ENCODE results near the gene ACBD4. TPM values are rescaled to one million over a fixed set of nuclear protein-coding genes. Genes with fewer than 3 reads are reported as not detected.
A peak's percentile ranks its signal among the peaks of the same experiment; 100 is the strongest.

ACBD4 gene
- total and polyA plus RNA-seq, 2 of the 13 experiments (the other 11 are each of a cell fraction or from before 2014, with no cell fraction given) = 16.1 to 26.9 TPM

DNA sequence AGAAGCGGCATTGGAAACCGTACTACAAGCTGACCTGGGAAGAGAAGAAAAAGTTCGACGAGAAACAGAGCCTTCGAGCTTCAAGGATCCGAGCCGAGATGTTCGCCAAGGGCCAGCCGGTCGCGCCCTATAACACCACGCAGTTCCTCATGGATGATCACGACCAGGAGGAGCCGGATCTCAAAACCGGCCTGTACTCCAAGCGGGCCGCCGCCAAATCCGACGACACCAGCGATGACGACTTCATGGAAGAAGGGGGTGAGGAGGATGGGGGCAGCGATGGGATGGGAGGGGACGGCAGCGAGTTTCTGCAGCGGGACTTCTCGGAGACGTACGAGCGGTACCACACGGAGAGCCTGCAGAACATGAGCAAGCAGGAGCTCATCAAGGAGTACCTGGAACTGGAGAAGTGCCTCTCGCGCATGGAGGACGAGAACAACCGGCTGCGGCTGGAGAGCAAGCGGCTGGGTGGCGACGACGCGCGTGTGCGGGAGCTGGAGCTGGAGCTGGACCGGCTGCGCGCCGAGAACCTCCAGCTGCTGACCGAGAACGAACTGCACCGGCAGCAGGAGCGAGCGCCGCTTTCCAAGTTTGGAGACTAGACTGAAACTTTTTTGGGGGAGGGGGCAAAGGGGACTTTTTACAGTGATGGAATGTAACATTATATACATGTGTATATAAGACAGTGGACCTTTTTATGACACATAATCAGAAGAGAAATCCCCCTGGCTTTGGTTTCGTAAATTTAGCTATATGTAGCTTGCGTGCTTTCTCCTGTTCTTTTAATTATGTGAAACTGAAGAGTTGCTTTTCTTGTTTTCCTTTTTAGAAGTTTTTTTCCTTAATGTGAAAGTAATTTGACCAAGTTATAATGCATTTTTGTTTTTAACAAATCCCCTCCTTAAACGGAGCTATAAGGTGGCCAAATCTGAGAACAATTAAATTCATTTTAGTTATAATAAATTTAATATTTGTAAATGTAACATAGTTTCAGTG lies 14.5 kb downstream of the ACBD4 start (continued):
- TF ChIP-seq, protein P1, sequence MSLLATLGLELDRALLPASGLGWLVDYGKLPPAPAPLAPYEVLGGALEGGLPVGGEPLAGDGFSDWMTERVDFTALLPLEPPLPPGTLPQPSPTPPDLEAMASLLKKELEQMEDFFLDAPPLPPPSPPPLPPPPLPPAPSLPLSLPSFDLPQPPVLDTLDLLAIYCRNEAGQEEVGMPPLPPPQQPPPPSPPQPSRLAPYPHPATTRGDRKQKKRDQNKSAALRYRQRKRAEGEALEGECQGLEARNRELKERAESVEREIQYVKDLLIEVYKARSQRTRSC (CRISPR knock-in tag; IDR thresholded peaks at IDR 0.05; ENCODE audit: low read depth) = 0 out of 2 replicates have a peak, but pooled peaks have one; percentile 10
- TF ChIP-seq RBFOX2 (IDR thresholded peaks at IDR 0.05; ENCODE audit: low read depth, low read length) = peak; percentile 49; the same call in 1 of the 2 replicates
- TF ChIP-seq TAF1 (CRISPR knock-in tag; IDR thresholded peaks at IDR 0.05) = no peak; the same call in 1 of the 2 replicates
- no peak for TF ChIP-seq NR3C1 (CRISPR knock-in tag; IDR thresholded peaks at IDR 0.05)
- 0 out of 2 replicates have a peak, but pooled peaks have one; percentile 4 for TF ChIP-seq EED (CRISPR knock-in tag; IDR thresholded peaks at IDR 0.05)
- no peak for TF ChIP-seq ZNF576 (CRISPR knock-in tag; IDR thresholded peaks at IDR 0.05)
- TF ChIP-seq ZNF672 (CRISPR knock-in tag; IDR thresholded peaks at IDR 0.05) = 0 out of 2 replicates have a peak, but pooled peaks have one; percentile 34
- no peak for TF ChIP-seq ZSCAN30 (CRISPR knock-in tag; IDR thresholded peaks at IDR 0.05)
- TF ChIP-seq ETV6 (CRISPR knock-in tag; conservative IDR thresholded peaks at IDR 0.05) = no peak; the same call in 1 of the 2 replicates
- no peak for TF ChIP-seq SIX1 (CRISPR knock-in tag; IDR thresholded peaks at IDR 0.05; ENCODE audit: borderline replicate concordance)
- TF ChIP-seq KLF12 (CRISPR knock-in tag; IDR thresholded peaks at IDR 0.05; ENCODE audit: borderline replicate concordance) = 0 out of 2 replicates have a peak, but pooled peaks have one; percentile 43
- no peak for TF ChIP-seq HMGA1 (CRISPR knock-in tag; conservative IDR thresholded peaks at IDR 0.05)
- no peak for TF ChIP-seq ZBTB42 (CRISPR knock-in tag; IDR thresholded peaks at IDR 0.05)
- TF ChIP-seq FOSL2 (CRISPR knock-in tag; IDR thresholded peaks at IDR 0.05) = 0 out of 2 replicates have a peak, but pooled peaks have one; percentile 2
- TF ChIP-seq HOXA3 (CRISPR knock-in tag; IDR thresholded peaks at IDR 0.05) = peak; percentile 31; the same call in 1 of the 2 replicates
- peak; percentile 20 for TF ChIP-seq MXD4 (CRISPR knock-in tag; IDR thresholded peaks at IDR 0.05)
- no peak for TF ChIP-seq TERF1 (CRISPR knock-in tag; IDR thresholded peaks at IDR 0.05)
- no peak for TF ChIP-seq HINFP (CRISPR knock-in tag; IDR thresholded peaks at IDR 0.05; ENCODE audit: low read depth)
- TF ChIP-seq, protein P2, sequence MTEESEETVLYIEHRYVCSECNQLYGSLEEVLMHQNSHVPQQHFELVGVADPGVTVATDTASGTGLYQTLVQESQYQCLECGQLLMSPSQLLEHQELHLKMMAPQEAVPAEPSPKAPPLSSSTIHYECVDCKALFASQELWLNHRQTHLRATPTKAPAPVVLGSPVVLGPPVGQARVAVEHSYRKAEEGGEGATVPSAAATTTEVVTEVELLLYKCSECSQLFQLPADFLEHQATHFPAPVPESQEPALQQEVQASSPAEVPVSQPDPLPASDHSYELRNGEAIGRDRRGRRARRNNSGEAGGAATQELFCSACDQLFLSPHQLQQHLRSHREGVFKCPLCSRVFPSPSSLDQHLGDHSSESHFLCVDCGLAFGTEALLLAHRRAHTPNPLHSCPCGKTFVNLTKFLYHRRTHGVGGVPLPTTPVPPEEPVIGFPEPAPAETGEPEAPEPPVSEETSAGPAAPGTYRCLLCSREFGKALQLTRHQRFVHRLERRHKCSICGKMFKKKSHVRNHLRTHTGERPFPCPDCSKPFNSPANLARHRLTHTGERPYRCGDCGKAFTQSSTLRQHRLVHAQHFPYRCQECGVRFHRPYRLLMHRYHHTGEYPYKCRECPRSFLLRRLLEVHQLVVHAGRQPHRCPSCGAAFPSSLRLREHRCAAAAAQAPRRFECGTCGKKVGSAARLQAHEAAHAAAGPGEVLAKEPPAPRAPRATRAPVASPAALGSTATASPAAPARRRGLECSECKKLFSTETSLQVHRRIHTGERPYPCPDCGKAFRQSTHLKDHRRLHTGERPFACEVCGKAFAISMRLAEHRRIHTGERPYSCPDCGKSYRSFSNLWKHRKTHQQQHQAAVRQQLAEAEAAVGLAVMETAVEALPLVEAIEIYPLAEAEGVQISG (CRISPR knock-in tag; IDR thresholded peaks at IDR 0.05) = 0 out of 2 replicates have a peak, but pooled peaks have one; percentile 5
- TF ChIP-seq JDP2 (CRISPR knock-in tag; IDR thresholded peaks at IDR 0.05; ENCODE audit: borderline replicate concordance) = no peak
- TF ChIP-seq HOXA9 (CRISPR knock-in tag; IDR thresholded peaks at IDR 0.05; ENCODE audit: borderline replicate concordance) = peak; percentile 54; the same call in 1 of the 2 replicates
- TF ChIP-seq TBX2 (CRISPR knock-in tag; IDR thresholded peaks at IDR 0.05; ENCODE audit: borderline replicate concordance) = peak; percentile 6; the same call in 1 of the 2 replicates
- TF ChIP-seq RAD51 (IDR thresholded peaks at IDR 0.05; ENCODE audit: borderline replicate concordance) = no peak
